MV-4-11 (cell line): ENCODE measurements around the gene NDUFS6.

Experiments used
- DNase-seq: peaks from one replicate; lab custom pipeline; 2025; lab: John Stamatoyannopoulos, UW

The NDUFS6 gene

GRCh38 chr5:1801222-1801966 lies at the start of gene NDUFS6:
TSS of gene NDUFS6 (plus strand) at chr5:1801407. CDS start at chr5:1801418, 11 bp downstream.
- DNase-seq: peak; percentile 70

- DNase-seq: no peak
Observed at GRCh38 chr5:1751864-1752822, 49.1 kb upstream of the NDUFS6 start.

- DNase-seq: no peak
Observed at GRCh38 chr5:1752881-1753280, 48.3 kb upstream of the NDUFS6 start.

- no peak for DNase-seq
Observed at GRCh38 chr5:1753490-1753889, 47.7 kb upstream of the NDUFS6 start.

GRCh38 chr5:1754531-1755220 lies 46.5 kb upstream of the NDUFS6 start:
- no peak for DNase-seq

GRCh38 chr5:1755321-1755949 lies 45.8 kb upstream of the NDUFS6 start:
- DNase-seq: no peak

- no peak for DNase-seq
Observed at GRCh38 chr5:1756481-1756880, 44.7 kb upstream of the NDUFS6 start.

- DNase-seq: no peak
Observed at GRCh38 chr5:1757511-1757910, 43.7 kb upstream of the NDUFS6 start.

GRCh38 chr5:1758574-1758973 lies 42.6 kb upstream of the NDUFS6 start:
- no peak for DNase-seq

GRCh38 chr5:1759378-1759970 lies 41.7 kb upstream of the NDUFS6 start:
- DNase-seq: no peak

- DNase-seq: no peak
Observed at GRCh38 chr5:1760231-1760630, 41.0 kb upstream of the NDUFS6 start.

- DNase-seq: no peak
Observed at GRCh38 chr5:1760656-1761452, 40.4 kb upstream of the NDUFS6 start.

GRCh38 chr5:1761453-1761755 lies 39.8 kb upstream of the NDUFS6 start:
- no peak for DNase-seq

- no peak for DNase-seq
Observed at GRCh38 chr5:1762121-1762882, 38.9 kb upstream of the NDUFS6 start.

GRCh38 chr5:1762883-1763547 lies 38.2 kb upstream of the NDUFS6 start:
- DNase-seq: no peak

- DNase-seq: peak; percentile 26
Observed at GRCh38 chr5:1763548-1763911, 37.7 kb upstream of the NDUFS6 start.

- no peak for DNase-seq
Observed at GRCh38 chr5:1763960-1764605, 37.1 kb upstream of the NDUFS6 start.

GRCh38 chr5:1764606-1764960 lies 36.6 kb upstream of the NDUFS6 start:
- no peak for DNase-seq
